ENCODE results near the gene VIT.

DNA sequence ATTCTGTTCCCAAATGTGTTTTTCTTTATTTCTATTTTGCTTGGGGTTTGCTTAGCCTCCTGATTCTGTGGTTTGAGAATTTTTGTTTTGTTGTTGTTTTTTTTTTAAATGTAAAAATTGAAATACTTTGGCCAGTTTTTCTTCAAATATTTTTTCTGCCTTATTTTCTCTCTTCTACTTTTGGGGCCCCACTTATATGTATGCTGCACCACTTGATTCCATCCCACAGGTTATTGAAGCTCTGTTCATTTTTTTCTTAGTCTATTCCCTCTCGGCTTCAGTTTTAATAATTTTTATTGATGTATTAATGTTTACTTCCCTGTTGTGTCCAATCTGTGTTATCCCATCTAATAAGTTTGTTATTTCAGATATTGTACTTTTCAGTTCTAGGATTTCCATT lies 17.7 kb upstream of the VIT start:
- TF ChIP-seq CTCF (IDR thresholded peaks at IDR 0.05; ENCODE audit: insufficient read depth, low read length, poor library complexity, severe bottlenecking) (no peak), EZH2phosphoT487 (conservative IDR thresholded peaks at IDR 0.05; ENCODE audit: low read length) (no peak)

Data from SU-DHL-6 (cell line).